NCI-H2029 treated with DMSO at 0.1 percent for 48 hours (cell line): ENCODE results near the gene RC3H2.
"Not testable (repeated sequence)": the region's sequence is repeated elsewhere in the genome, so short reads cannot be mapped to it uniquely, and the experiment has no call there.

Source experiments
- DNase-seq: peaks from one replicate; lab custom pipeline; 2025; lab: John Stamatoyannopoulos, UW

Gene RC3H2

DNA sequence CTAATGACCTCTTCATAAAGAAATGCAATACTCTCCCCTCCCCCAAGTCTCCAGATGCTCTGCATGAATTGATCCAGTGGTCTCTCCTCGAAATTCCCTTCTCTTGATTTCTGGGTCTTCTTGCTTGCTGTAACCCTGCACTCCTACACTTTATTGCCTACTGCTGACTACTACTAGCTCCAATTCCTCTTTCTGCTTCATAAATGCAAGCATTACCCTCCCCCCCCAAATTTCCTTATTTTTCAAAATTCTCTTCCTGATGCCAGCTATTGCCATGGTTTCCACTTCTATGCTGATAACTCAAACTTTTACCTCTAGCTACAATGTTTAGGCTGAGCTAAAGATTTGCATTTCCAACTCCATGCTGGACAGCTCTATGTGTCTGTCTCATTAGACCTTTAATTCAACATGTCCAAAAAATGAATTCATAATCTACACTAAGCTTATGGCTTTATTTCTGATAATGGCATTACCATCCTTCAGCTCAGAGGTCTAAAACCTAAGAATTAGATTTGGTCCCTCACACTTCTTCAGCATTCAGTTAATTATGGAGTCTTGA, 24.7 kb upstream of the RC3H2 start:
- DNase-seq = no peak

DNA sequence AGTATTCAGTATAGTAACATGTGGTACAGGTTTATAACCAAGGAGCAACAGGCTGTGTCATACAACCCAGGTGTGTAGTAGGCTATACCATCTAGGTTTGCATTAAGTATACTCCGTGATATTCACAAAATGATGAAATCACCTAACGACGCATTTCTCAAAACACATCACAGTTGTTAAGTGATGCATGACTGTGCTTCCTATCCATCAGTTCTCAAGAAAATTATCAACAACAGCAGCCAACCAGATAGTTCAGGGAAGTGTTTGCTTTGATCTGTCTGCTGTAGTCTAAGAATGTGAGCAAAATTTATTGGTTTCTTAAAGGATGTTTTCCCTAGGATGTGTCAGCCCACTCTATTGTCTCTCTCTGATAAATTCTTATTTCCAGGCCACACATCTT, 18.8 kb upstream of the RC3H2 start:
- DNase-seq = no peak

DNA sequence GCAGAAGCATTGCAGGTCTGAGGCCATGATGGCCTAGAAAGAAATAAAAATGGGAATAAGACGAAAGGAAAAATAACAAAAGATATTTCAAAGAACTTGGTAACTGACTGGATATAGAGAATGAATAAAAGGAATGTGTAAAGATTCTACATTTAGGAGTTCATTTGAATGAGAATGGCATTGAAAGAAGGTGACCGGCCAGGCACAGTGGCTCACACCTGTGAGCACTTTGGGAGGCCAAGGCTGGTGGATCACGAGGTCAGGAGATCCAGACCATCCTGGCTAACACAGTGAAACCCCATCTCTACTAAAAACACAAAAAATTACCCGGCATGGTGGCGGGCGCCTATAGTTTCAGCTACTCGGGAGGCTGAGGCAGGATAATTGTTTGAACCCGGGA, 17.6 kb upstream of the RC3H2 start:
- no peak for DNase-seq

DNA sequence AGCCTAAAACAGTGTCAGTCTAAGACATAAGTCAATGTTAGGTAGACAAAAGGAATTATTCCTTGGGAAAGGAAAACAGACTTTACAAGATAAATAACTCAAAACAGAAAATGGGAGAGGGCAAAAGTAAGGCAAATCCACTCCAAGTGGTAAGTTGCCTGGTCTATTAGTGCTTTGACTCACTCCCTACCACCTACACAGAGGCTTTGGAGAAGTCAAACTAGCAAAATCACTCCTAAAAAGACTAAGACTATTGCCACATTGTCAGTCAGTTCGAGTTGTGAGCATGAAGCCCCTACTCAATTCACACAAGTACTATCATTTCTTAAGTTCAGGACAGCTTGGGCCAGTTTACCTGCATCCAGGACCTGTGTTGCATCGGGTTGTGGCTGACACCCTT, 13.2 kb upstream of the RC3H2 start:
- no peak for DNase-seq

DNA sequence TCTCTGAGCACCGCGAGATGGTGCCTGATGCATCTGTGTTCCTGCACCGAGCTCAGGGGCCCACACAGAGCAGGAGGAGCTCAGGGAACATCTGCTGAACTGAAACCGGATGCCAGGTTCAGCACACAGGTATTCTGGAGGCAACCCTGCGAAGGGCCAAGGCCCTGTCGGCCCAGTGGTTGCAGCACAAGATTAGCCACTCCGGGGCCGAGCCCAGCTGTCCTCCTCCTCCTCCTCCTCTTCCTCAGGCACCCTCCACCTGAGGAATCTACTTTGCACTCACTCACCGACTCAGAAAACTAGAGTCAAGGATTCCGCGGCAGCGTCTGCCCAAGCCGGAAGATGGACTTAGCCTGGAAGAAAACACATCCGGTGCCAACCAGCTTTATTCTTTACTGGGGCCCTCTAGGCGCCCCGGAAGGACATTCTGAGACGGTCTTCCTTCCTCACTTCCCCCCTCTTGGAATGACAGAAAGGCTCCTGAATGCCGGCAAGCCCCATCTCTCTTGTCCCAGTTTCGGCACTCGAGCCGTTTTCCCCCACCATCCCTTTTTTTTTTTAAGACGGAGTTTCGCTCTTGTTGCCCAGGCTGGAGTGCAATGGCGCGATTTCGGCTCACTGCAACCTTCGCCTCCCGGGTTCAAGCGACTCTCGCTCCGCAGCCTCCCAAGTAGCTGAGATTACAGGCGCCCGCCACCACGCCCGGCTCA, 8.0 kb upstream of the RC3H2 start, which contains the start of gene ZBTB6:
Gene ZBTB6 (minus strand): TSS at position 360 of the 710 bp plus-strand sequence. CDS start 1,251 bp downstream, outside the sequence.
- DNase-seq = peak; percentile 76

DNA sequence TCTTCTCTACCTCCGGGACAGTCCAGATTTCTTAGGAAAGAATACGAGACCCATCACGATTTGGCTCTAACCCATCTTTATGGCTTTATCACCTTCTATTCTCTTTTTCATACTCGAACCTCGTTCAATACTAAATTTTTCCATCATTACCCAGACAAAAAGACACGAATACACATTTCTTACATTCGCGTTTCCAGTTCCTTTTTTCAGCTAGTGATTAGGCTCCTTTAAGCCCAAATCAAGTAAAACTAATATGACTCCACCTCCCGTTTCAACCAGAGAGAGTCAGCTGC, 7.5 kb upstream of the RC3H2 start:
- DNase-seq = no peak

DNA sequence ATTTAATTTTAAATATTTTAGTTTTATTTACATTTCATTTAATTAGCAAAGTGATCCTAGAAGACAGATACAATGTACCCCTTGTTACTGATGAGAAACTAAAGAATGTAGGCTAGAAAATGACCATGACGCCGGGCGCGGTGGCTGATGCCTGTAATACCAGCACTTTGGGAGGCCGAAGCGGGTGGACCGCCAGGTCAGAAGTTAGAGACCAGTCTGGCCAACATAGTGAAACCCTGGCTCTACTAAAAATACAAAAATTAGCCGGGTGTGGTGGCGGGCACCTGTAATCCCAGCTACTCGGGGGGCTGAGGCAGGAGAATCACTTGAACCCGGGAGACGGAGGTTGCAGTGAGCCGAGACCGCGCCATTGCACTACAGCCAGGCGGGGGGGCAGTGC, 963 bp upstream of the RC3H2 start:
- DNase-seq = not testable (repeated sequence)

DNA sequence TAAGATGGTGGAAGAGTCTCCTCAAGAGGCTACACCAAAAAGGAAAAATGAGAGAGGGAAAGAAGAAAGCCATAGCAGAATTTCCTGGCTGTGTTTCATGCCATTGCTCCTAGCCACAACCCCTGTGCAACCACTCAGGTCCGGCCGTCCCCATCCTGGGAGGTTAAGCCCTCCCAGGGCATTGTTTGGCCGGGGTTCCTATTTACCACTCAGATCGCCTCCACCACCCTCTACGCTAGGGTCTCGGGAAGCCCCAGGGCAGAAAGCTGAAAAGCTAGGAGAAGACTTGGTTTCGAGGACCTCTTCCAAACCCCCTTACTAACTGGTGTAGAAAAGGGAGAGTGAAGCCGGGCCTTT, 715 bp downstream of the RC3H2 start:
- DNase-seq = no peak

DNA sequence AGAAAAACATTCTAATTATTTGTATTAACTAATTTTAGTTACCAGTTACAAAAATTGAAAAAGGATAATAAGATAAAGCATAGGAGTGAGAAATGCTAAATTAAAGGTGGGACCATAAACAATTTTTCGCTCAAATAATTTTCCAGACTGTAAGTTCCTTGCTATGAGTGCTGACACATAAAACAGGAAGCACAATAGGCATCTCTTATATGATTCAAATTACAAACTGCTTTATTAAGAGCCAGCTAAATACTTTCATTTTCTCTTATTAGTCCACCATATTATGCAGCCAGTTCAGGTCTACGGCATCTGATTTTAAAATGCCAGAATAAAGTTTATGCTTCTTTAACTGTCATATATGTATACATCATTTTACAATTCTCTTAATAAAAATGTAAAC, 4.4 kb downstream of the RC3H2 start:
- no peak for DNase-seq

DNA sequence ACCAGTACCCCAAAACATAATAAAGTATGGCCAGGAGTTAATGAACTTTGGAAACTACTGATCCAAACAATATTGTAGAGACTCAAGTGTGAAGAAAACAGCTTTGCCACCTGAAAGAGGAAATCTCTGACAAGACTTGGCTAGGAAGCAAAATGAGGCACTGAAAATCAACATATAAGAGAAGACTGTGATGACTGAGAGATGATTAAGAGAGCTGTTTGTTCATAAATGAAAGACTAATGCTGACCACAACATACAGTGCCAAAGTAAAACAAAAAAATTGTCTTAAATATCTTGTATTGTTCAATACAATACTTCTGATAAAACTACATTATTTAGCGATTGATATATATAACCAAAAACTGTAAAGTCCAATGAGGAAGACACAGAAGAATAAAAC, 7.2 kb downstream of the RC3H2 start:
- no peak for DNase-seq

DNA sequence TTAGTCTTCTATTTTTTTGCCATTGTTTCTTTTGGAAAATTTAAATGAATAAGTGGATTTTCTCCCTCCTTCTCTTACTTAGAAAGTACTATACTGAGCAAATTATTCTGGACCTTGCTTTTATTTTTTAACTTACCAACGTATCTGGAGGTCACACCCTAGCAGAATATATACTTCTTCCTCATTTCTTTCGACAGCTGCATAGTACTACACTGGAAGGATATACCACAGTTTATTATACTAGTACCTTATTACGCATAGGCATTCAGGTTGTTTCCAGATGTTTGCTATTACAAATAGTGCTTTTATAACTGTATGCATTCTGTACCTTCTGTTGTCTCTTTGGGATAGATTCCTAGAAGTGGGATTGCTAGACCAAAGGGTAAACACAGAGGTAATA, 16.7 kb downstream of the RC3H2 start:
- no peak for DNase-seq

DNA sequence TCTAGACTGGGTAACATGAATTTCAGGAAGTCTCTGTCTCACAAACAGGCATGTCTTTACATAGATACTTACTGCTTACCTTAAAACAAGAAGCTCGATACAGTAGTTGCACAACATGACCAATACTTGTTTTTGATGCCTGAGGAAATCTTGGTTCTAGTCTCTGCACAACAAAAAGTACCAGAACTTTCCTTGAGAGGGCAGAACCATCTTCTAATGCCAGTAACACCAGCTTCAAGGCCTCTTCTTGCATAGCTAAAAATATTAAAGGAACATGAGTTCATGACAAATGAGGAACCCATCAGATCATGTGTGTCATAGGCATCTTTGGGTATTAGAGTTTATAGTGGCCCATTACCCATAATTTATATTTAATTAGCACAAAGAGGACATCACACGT, 22.0 kb downstream of the RC3H2 start:
- no peak for DNase-seq

DNA sequence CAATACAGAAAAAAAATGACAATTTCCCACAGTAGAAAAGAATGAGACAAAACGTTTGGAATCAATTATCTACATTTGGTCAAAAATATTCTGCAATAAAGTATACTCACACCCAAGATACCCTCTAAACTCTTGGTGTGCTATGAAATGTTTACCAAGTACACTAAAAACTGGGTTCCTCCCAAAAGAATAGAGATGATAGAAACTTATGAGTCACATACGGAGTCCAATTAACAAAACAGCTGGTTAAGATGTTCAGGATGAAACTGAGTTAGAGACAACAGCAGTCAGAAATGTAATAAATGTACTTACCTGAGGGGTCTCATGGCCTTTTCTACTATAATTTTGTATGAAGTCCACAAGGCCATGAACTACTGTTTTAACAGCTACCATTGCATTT, 25.7 kb downstream of the RC3H2 start:
- no peak for DNase-seq

DNA sequence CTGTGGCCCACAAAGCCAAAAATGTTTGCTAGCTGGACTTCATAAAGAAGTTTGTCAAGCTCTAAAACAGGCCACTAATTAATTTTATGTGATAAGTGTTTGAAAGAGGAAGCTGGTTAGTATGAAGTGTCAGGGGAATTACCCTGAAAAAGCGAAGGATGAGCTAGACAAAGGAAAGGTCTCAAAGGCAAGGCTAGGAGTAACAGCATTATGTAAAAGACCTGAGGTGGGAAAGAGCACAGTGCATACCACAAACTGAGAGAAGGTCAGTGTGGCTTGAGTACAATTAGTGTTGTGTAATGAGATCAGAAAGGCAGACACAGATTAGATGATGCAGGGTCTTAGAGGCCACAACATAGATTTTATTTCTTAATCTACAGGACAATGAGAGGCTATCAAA, 29.6 kb downstream of the RC3H2 start:
- DNase-seq = no peak

DNA sequence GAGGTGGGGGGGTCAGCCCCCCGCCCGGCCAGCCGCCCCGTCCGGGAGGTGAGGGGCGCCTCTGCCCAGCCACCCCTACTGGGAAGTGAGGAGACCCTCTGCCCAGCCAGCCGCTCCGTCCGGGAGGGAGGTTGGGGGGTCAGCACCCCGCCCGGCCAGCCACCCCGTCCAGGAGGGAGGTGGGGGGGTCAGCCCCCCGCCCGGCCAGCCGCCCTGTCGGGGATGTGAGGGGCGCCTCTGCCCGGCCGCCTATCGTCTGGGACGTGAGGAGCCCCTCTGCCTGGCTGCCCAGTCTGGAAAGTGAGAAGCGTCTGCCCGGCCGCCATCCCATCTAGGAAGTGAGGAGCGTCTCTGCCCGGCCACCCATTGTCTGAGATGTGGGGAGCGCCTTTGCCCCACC, 37.9 kb downstream of the RC3H2 start:
- not testable (repeated sequence) for DNase-seq

DNA sequence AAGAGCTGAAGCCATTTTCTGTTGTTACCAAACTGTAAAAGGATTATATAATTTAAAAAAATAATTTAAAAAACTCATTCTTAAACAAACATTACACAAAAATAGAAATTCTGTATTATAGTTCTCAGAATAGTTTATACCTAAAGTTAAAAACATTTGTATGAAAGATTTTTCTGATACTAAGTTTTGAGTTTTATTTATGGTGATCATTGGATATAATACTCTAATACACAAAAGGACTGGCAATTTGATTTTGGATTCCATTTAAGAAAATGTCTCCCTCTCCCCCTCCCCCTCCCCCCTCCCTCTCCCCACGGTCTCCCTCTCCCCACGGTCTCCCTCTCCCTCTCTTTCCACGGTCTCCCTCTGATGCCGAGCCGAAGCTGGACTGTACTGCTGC, 39.1 kb downstream of the RC3H2 start:
- no peak for DNase-seq

DNA sequence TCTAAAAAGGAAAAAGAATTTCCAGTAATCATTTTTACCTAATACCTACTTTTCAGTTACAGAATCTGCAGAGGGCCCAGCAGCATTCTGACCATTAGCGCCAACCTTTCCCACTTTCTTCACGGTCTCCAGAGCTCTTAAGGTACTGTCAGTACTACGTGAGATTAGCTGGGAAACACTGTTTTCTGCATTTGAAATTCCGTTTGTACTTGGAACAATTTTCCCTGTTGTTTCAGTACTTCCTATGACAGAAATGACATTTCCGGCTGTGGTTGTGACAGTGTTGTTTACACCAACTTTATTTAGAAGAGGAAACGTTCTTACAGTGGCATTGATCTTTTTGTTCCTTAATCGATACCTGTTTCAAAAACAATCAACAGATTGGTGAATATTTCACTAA, 39.9 kb downstream of the RC3H2 start:
- DNase-seq = no peak

DNA sequence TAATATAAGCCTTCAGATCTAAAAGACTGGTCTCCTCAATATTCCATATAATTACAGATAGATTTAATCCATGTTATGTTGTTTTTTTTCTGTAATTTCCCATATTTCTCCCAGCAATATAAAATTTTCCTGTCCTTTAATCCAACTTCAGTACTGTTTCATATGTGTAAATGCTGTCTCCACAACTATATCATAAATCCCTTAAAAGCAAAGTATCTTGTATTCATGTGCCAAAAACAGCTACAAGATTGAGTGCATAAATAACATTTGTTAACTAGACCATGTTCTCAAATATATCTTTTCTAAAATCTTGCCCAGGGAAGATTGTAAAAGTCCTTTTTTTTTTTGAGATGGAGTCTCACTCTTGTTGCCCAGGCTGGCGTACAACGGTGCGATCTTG, 41.8 kb downstream of the RC3H2 start:
- no peak for DNase-seq

DNA sequence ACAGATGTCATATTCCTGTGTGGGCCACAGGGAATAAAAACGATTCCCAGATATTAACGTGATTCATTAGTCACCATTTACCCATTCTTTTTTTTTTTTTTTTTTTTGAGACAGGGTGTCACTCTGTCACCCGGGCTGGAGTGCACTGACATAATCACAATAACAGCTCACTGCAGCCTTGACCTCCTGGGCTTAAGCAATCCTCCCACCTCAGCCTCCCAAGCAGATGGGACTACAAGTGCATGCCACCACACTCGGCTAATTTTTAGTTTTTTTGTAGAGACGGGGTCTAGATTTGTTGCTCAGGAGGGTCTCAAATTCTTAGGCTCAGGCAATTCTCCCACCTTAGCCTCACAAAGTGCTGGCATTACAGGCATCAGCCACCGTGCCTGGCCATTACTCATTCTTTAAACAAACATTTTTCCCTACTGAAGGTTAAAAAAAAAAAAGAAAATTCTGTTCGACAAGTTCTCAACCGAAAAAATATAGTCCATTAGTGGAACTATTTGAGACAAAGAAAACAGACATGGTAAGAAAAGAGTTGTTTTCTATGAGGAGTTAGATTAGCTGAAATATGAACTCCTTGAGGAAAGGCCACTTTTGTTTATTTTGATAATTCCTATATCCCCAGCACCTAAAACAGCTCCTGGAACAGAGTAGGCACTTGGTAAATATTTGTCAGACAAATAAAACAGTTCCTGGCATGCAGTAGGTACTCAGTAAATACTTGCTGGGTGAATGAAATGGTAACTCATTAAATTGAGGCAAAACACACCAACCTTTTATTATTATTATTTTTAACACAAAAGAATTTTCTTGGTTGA, 44.6 kb downstream of the RC3H2 start:
- no peak for DNase-seq

DNA sequence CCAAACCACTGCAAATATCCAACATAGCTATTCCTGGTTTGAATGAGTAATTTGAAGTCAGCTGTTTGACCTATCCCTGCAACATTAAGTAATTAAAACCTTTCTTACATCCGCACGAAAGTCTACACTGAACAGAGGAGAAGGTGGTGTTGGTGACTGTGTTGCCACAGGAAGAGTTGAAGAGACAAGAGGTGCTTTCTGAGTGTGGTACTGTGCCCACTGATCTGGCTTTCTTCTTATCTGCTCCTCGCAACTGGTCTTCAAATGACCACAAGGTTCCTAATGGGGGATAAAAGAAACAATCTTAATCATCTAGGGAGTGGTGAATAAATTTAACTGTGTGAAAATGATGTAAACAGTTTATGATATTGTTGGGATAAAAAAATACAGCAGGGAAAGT, 47.3 kb downstream of the RC3H2 start:
- no peak for DNase-seq

DNA sequence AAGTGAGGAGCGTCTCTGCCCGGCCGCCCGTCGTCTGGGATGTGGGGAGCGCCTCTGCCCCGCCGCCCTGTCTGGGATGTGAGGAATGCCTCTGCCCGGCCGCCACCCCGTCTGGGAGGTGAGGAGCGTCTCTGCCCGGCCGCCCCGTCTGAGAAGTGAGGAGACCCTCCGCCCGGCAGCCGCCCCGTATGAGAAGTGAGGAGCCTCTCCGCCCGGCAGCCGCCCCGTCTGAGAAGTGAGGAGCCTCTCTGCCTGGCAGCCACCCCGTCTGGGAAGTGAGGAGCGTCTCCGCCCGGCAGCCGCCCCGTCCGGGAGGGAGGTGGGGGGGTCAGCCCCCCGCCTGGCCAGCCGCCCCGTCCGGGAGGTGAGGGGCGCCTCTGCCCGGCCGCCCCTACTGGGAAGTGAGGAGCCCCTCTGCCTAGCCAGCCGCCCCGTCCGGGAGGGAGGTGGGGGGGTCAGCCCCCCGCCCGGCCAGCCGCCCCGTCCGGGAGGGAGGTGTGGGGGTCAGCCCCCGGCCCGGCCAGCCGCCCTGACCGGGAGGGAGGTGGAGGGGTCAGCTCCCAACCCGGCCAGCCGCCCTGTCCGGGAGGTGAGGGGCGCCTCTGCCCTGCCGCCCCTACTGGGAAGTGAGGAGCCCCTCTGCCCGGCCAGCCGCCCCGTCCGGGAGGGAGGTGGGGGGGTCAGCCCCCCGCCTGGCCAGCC, 52.9 kb downstream of the RC3H2 start:
- DNase-seq = not testable (repeated sequence)

DNA sequence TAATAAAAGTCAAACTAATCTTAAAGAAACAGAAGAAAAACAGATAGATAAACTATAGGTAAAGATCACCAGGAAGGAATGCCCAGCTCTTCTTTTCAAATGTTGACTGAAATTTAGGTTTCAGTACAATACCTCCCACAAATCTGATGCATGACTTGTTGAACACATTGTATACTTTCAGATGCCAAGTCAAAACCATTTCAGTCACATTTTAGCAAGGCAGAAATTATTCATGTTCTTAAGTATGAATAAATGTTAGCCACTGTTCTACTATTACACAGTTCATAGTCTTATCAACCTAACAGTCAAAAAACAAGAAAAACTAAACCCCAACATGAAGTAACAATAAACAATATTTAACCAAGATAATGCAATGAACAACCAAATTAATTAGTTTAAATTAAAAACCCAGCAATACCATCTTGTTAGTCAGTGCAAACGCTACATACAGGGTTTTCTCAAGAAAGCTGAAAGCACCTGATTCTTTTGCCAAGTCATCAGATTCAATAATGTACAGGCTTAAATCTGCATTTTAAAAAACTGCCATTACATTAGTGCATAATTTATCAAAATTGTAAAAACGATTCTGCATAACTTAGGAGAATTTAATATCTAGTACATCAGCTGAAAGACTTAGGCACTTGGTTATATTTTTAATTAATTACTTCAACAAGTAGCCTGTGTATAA, 56.8 kb downstream of the RC3H2 start:
- no peak for DNase-seq
